Anterior cingulate cortex (tissue), 58 donors: ENCODE data around the gene DNASE1L1.
"Not testable (repeated sequence)": the region's sequence is repeated elsewhere in the genome, so short reads cannot be mapped to it uniquely, and the experiment has no call there.

Experiments
- DNase-seq, 58 donors: peaks; one replicate each; lab custom pipeline; 2025; lab: John Stamatoyannopoulos, UW

The DNASE1L1 gene

DNA sequence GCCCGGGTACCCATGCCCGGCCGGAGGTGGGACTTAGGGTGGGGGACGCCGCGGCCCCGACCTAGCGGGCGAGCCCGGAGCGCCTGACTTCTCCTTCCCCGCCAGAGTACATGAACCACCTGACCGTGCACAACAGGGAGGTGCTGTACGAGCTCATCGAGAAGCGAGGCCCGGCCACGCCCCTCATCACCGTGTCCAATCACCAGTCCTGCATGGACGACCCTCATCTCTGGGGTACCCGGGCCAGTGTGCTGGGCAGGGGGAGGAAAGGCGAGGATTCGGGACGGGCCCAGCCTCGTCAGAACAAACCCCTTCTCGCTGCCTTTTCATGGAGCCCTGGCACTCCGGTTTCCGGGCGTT is 2.9 kb upstream of the DNASE1L1 start:
- peak in 46 of 58 donors; percentile 0 to 66 (median 31) for DNase-seq

DNA sequence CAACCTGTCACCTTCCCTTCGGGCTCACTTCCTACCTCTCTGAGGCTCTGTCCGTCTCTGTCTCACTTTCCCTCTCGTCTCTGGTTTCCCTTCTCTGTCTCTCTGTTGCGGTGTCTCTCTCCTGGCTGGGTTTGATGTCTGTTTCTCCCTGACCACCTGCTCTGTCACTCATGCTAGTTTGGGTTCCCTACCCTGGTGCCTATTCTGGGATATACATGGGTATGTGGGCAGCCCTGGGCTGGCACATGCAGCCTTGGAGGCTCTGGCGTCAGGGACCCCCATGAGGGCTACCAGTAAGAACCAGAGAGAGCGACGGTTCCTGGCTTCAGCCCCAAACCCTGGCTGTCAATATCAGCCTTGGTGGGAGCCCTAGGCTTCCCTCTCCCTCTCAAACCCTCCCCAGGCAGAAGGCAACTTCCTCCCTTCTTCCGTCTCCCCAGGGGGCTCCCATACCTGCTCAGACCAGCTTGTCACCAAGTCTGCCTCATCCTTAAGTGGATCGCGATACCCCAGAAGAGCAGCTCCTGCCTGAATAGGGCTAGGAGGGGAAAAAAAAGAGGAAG is 314 bp downstream of the DNASE1L1 start:
- DNase-seq, result no peak

DNA sequence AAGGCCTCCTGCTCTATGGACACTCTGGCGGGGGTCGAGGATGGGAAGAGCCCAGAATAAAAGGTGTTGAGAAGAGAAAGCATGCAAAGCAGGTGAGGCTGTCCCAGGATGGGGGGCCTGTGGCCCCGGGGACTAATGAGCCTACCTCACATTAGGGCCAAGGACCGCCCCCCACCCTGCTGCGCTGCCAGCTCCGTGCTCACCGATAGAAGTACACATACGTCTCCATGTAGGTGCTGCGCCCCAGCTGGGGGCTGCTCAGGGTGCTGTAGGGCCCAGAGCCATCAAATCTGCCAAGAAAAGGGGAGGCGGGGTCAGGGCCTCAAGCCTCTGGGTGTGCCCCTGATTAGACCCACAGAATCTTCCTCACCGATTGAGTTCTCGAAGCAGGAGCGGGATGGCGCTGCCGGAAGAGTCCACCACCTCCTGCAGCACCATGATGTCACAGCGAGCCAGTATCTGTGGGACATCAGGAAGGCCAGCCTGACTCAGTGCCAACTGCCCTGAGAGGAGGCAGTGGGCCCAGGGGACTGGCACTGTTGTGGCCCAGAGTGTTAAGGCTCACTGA is 4.3 kb downstream of the DNASE1L1 start:
- no peak for DNase-seq

DNA sequence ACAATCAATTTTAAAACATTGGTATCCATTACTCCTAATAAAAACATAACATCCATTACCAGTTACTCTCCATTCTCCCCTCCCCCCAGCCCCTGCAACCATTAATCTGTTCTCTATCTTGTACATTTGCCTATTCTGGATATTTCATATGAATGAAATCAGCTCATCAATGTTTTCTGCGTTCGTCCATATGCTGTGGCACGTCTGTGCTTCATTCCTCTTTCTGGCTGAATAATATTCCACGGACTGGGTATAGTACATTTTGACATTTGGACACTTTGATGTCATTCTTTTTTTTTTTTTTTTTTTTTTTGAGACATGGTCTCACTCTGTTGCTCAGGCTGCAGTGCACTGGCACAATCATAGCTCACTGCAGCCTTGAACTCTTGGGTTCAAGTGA is 5.2 kb downstream of the DNASE1L1 start:
- DNase-seq, result no peak

DNA sequence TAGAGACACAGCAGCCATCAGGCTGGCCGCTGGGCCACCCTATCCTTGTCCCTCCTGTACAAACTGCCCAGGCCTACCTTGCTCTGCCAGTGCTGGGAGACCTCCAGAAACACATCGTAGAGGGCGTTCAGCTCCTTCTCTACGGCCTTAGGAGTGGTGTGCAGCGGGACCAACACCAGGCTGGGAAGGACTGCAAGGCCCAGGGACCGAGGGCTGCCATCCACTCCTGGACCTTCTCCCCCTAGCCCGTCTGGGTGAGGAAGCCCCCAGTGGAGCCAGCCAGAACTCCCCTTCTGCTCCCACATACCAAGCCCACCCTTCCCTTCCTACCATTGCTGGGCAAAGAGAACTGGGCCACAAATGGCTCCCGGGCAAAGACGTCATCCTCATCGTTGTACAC is 5.9 kb downstream of the DNASE1L1 start:
- no peak for DNase-seq

DNA sequence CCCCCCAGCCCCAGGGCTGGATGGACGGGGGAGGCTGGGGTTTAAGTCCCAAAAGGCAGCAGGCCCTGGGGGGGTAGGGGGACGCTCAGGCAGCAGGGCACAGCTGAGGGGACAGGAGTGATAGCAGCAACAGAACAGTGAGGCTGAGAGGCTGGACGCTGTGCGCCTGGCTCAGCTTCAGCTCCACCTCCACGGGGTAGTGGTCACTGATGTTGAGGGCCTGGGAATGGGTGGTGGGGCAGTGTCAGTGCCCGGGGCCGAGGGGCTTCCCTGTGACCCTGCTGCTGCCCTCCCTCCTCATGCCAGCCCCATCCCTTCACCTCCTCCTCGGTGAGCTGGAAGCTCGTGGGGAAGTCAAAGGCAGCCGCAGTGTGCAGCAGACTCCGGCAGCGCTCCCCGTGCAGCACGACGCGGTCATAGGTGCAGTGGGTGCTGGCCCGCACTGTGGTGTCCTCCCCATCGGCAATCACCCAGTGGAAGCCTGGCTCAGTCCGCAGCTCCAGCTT is 6.4 kb downstream of the DNASE1L1 start:
- no peak for DNase-seq

DNA sequence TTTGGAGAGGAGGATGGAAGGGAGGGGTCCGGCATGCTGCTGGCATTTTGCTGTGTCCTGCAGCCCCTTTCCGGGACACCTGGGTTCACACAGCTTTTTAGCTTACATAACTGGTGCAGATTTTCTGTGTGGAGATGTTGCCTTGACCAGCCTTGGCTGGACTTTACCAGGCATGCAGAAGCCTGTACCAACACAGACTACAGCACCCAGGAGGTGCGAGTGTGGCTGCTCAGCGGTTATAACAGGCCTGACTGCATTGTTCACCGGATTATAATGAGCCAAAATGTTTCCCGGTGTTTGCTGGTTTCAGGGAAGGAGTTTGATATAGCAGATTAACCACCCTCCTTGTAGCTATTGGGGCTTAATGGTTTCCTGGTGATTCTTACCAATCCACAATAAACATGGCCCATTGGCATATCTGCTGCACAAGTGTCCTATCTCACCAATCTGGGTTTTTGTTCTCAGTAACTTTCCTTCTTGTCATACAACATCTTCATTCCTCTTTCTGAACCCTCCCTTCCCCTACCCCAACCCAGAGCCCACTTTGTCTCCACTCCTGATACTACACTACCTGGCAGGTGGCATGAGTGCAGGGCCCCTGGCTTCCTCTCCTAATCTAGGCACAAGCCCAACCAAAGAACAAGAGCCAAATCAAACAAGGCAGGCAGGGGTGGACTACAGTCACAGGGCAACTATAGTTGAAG is 7.0 kb downstream of the DNASE1L1 start:
- no peak for DNase-seq

DNA sequence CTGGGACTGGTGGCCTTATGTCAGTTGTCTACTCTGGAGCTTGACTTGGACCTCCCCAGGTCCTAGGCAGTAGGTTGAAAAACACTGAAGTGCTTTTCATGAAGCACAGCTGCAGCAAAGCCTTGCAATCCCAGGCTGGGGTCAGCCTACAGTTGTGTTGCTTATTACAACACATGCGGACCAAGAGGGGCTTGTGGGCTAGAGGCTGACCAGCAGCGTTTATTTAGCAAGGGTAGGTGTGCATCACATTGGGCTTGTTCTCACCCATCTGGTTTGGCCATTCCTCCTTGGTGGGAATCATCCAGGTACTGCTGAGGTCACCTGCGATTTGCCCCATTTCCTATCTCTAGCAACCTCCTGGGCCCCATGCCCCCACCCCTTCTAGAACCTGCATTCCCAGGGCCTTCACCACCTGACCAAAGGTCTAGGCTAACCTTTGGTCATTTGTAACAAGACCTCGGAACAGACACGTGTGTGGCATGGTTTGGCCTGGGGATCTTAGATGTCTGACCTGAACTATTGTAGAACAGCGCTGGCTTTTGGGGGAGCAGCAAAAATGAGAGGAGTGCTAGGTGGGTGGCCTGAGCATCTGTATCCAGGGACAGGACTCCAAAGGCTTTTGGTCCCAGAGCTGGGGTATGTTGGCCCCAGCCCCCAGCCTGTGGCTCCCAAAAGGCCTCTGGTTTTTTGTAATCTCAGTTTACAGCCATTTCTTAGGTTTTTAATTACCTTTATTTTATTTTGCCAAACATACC is 7.8 kb downstream of the DNASE1L1 start:
- DNase-seq, result no peak

DNA sequence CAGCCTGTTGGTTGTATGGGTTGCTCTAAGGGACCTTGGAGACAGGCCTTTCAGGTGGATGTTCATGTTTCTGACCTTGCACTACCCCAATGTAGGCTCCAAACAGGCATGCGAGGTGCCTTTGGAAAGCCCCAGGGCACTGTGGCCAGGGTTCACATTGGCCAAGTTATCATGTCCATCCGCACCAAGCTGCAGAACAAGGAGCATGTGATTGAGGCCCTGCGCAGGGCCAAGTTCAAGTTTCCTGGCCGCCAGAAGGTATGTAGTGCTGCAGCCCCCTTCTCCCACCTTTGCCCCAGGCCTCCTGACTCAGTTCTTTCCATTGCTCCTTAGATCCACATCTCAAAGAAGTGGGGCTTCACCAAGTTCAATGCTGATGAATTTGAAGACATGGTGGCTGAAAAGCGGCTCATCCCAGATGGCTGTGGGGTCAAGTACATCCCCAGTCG is 8.7 kb downstream of the DNASE1L1 start:
- not testable (repeated sequence) for DNase-seq

DNA sequence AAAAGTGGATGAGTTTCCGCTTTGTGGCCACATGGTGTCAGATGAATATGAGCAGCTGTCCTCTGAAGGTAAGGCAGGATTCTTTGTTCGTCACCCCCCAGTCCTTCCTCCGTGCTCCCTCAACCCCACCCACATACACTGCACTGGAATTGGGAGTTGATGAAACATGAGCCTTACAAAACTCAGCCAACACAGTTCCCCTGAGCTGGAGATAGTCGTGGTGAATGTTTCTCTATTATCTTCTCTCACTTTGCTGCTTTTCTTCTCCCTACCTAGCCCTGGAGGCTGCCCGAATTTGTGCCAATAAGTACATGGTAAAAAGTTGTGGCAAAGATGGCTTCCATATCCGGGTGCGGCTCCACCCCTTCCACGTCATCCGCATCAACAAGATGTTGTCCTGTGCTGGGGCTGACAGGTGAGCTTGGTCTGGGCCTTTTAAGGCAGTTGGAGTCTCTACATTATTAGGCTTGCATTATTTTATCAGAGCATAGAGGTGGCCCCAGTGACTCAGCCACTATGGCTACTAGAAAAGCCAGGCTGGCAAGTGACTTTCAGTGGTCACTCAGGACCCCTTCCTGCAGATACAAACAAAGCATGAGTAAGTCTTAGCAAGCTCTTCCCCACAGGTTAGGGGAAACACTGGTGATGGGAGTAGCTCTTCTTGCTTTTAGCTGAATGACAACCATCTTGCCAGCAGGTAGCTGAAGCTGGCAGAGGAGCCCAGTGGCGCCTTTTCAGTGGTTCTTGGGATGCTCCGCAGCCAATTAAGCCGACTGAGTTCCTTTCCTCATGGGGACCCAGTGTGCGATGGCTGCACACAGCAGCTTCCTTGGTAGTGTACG is 9.3 kb downstream of the DNASE1L1 start:
- no peak for DNase-seq

DNA sequence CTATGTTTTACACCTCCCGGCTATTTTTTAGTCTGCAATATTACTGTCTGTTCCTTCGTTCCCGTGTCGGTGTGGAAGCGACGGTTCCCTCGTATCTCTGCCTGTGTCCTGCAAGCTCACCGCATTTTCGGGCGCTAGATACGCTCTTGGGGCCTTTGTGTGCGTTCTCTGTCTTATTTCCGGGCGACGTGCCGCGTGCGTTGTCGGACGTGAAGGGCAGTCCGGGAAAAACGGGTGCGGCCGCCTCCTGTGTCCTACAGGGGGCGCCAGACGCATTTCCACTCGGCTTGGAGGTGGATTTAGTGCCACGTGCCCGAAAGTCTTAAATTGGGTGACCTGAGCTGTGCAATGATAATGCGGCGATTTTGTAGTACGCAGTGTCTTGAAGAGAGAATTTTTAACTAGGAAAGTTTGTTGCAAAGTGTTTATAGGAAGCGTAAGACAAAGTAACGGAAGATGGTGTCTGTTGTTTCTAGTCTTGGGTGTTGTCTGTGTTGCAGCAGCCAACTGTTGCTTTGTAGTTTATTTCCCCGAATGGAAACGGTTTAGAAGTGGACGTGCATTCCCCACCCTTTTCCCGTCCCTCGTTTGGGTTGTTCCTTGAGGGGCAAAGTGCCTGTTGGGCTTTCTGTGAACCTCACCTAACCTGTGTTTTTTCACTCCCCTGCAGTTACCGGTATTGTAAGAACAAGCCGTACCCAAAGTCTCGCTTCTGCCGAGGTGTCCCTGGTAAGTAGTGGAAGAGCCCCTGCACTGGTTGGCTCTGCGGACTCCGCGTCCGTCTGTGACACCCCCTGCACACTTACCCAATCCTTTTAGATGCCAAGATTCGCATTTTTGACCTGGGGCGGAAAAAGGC is 10.2 kb downstream of the DNASE1L1 start:
- peak in 53 of 58 donors; percentile 3 to 82 (median 59) for DNase-seq

DNA sequence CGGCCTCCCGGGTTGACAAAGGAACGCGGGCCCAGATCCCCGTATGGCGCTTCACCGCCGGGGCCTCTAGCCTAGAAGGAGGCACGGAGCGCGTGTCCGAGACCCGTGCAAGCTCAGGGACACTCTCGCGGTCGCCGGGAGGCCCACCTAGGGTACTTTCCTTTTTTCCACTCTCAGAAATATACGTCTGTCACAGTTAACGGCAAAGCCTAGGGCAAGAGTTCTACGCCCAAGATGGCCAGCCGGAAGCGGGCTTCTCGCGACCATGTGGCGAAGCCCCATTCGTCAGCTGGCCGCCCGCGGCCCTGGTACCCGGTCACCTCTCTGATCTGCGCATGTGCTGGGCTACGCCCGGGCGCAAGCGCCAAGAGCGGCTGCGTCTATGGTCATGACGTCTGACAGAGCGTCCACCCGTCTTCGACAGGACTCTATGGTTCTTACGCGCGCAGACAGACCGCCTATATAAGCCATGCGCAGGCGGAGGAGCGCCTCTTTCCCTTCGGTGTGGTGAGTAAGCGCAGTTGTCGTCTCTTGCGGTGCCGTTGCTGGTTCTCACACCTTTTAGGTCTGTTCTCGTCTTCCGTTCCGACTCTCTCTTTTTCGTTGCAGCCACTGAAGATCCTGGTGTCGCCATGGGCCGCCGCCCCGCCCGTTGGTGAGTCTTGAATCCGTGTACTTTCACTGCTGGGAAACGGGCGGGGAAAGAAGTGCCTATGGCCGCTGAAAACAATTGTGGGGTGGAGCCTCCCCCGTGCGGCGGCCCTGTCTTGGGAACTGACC is 11.0 kb downstream of the DNASE1L1 start, which contains the start of gene RPL10:
TSS of gene RPL10 (plus strand) at position 490 of the 780 bp plus-strand sequence. CDS start at position 633, 143 bp downstream.
- DNase-seq, result peak; percentile 21 to 97 (median 90)

DNA sequence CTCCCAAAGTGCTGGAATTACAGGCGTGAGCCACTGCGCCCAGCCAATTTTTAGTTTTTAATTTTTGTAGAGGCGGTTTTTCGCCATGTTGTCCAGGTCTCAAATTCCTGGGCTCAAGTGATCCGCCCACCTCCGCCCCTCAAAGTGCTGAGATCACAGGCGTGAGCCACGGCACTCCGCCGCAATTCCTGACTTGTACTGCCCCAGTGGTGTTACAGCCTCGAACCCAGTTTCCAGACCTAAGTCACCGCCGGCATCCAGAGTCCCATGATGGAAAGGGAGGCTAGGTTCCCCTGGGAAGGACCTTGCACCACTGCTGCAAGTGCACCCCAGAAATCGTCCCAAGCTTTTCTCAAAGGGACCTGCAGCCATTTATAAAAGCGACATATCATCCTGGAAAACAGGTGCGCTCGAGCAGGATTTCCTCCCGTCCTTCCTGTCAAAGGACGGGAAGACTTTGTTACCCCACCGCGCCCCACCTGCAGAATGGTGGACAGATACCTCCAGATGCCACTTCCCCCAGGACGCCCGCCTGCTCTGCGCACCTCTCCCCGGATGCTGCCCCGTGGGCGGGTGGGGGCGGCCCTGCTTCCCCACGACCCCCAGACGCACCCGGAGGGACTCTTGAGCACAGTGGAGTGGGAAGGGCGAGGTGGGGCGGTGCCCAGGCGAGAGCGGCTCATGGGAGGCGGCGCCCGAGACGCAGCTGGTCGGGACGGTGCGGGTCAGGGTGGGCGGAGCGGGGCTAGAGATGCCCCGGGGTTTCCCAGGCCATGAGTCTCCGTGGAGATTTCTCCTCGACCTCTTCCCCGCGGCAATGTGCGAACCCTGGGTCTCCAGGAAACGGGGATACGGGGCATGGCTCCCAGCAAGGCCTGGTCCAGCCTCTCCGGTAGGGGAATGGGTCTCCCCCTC is 11.8 kb downstream of the DNASE1L1 start:
- peak in 39 of 58 donors; percentile 15 to 79 (median 55) for DNase-seq

DNA sequence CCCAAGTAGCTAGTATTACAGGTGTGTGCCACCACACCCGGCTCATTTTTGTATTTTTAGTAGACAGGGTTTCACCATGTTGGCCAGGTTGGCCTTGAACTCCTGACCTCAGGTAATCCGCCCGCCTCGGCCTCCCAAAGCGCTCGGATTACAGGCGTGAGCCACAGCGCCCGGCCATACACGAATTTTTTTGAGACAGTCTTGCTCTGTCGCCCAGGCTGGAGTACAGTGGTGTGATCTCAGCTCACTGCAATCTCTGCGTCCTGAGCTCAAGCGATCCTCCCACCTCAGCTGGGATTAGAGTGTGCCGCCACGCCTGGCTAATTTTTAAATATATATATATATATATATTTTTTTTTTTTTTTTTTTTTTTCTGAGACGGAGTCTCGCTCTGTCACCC is 12.7 kb downstream of the DNASE1L1 start:
- not testable (repeated sequence) for DNase-seq

DNA sequence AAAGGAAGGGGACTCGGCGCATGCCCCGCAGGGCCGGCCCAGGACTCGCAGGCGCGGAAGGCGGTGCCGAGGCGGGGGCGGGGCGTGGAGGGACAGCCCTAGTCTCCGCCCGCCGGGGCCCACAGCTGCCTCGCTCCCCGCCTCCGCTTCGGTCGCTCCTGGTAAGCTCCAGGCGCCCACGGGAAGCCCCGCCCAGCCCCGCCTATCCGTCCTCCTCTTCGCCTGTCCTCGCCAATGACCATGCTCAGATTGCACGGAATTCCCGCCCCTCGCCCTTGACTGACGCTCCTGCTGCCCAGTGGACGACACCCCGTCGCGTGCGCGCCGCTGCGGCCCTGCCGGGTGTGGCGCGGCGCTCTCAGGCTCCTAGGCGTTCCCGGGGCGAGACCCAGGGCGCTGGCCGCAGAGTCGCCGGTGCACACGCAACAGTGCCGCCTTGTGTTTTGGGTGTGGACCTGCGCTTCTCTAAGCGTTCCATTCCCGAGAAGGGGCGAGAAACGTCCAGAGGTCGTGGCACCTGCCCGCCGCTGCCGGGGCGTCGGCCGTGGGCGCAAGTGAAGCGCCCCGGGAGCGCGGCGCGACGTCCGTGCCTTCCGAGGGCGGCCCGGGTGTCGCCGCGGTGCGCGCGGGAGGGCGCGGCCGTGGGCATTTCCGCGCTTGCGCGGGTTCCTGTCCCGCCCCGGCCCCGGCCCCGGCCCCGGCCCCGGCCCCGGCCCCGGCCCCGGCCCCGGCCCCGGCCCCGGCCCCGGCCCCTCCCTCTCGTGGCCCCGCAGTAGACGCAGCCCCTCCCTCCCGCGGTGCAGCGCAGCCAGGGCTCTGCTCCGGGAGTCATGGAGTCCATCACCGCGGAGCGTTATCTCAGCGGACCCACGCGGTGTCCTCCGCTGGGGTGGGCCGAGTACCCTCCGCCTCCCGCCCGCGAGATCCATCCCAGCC is 19.0 kb downstream of the DNASE1L1 start:
- not testable (repeated sequence) for DNase-seq

DNA sequence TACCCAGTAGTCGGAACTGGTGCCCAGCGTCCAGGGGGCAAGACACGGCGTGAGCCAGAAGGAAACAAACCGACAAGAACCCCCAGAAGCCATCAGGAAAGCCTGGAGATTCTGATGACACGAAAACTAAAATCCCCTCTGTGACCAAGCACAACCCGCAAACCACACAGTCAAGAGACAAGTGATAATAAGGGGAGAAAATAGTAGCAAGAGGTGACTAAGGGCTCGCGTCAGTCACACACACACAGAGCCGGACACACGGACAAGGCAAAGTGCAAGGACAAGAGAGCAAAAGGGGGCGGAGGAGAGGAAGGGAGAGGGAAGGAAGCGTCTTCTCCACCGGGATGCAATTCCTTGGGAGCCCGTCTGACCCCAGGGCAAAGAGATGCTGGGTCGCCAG is 20.4 kb downstream of the DNASE1L1 start:
- not testable (repeated sequence) for DNase-seq
